Panc1 (cell line): ENCODE measurements around the gene MACROD2.

Source experiments
- POLR2AphosphoS5 ChIP-seq: IDR thresholded peaks from 2 replicates; pipeline ENCODE4 v1.6.1; 2012; ENCODE audit warnings: mild to moderate bottlenecking, low read depth, low read length, moderate library complexity
- SIN3A ChIP-seq: IDR thresholded peaks from 2 replicates; pipeline ENCODE4 v1.6.1; 2012; ENCODE audit warnings: low read depth, mild to moderate bottlenecking, low read length, moderate library complexity, borderline replicate concordance; ENCODE audit not compliant: insufficient read depth
- TCF7L2 ChIP-seq: IDR thresholded peaks from 2 replicates; pipeline ENCODE4 v1.6.1; 2011; ENCODE audit warnings: mild to moderate bottlenecking, low read depth, low read length, inconsistent platforms
- TF ChIP-seq, protein P1 (sequence below): fragments of 450-650 bp; IDR thresholded peaks from 2 replicates; pipeline ENCODE4 v1.5.1; 2017; ENCODE audit warnings: mild to moderate bottlenecking
- TF ChIP-seq, protein P2 (sequence below), 2 experiments: IDR thresholded peaks; 2 replicates each; pipeline ENCODE4 v1.6.1; 2011 to 2012; ENCODE audit warnings: low read depth in 2 of 2, control low read depth in 1 of 2, low read length in 1 of 2, mild to moderate bottlenecking in 1 of 2, moderate library complexity in 1 of 2; ENCODE audit not compliant: insufficient read depth in 1 of 2

DNA sequence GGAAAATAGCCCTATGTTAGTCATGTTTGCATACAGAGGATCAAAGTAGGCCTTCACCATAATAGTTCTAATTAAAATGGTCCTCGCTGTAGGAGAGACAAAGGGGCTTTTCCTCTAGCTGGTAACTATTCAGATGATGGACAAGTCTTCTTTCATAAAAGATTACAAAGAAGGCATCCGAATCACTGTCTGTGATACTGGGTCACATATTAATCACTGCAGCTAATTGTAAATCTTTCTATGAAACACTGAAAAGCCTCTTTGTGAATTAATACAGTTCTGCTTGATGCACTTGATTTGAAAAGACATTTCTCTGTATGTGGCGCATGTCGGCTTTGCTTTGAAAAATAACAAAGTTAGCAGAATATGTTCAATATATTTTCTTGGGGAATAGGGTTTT, 2057.1 kb downstream of the MACROD2 start:
- TF ChIP-seq, protein P1, sequence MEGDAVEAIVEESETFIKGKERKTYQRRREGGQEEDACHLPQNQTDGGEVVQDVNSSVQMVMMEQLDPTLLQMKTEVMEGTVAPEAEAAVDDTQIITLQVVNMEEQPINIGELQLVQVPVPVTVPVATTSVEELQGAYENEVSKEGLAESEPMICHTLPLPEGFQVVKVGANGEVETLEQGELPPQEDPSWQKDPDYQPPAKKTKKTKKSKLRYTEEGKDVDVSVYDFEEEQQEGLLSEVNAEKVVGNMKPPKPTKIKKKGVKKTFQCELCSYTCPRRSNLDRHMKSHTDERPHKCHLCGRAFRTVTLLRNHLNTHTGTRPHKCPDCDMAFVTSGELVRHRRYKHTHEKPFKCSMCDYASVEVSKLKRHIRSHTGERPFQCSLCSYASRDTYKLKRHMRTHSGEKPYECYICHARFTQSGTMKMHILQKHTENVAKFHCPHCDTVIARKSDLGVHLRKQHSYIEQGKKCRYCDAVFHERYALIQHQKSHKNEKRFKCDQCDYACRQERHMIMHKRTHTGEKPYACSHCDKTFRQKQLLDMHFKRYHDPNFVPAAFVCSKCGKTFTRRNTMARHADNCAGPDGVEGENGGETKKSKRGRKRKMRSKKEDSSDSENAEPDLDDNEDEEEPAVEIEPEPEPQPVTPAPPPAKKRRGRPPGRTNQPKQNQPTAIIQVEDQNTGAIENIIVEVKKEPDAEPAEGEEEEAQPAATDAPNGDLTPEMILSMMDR, result no peak
- TF ChIP-seq POLR2AphosphoS5 (no peak), SIN3A (no peak), TCF7L2 (no peak)
- TF ChIP-seq, protein P2, sequence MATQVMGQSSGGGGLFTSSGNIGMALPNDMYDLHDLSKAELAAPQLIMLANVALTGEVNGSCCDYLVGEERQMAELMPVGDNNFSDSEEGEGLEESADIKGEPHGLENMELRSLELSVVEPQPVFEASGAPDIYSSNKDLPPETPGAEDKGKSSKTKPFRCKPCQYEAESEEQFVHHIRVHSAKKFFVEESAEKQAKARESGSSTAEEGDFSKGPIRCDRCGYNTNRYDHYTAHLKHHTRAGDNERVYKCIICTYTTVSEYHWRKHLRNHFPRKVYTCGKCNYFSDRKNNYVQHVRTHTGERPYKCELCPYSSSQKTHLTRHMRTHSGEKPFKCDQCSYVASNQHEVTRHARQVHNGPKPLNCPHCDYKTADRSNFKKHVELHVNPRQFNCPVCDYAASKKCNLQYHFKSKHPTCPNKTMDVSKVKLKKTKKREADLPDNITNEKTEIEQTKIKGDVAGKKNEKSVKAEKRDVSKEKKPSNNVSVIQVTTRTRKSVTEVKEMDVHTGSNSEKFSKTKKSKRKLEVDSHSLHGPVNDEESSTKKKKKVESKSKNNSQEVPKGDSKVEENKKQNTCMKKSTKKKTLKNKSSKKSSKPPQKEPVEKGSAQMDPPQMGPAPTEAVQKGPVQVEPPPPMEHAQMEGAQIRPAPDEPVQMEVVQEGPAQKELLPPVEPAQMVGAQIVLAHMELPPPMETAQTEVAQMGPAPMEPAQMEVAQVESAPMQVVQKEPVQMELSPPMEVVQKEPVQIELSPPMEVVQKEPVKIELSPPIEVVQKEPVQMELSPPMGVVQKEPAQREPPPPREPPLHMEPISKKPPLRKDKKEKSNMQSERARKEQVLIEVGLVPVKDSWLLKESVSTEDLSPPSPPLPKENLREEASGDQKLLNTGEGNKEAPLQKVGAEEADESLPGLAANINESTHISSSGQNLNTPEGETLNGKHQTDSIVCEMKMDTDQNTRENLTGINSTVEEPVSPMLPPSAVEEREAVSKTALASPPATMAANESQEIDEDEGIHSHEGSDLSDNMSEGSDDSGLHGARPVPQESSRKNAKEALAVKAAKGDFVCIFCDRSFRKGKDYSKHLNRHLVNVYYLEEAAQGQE (IDR thresholded peaks at IDR 0.05; ENCODE audit: insufficient read depth in 1 of 2, low read depth in 2 of 2, low read length in 1 of 2), result no peak
